Activated CD4-positive, alpha-beta memory T cell treated with anti-CD3 and anti-CD28 coated beads, Interleukin-2, amount 10 ng/mL, durations not matched to agents 7 days and 5 days (primary cell): Measurements from ENCODE around the gene PARS2. TPM values are rescaled to one million over a fixed set of nuclear protein-coding genes. Genes with fewer than 3 reads are reported as not detected.
A peak's percentile ranks its signal among the peaks of the same experiment; 100 is the strongest.

Source experiments
- CTCF ChIA-PET: fragments of 350-600 bp; sonication (Branson Sonifier 250); formaldehyde crosslinking; loops from one replicate; lab custom pipeline; 2021; ENCODE audit warnings: antibody characterized with exemption, inconsistent platforms; lab: Charles Lee
- POLR2A ChIA-PET: fragments of 350-600 bp; sonication (Branson Sonifier 250); formaldehyde crosslinking; loops from one replicate; lab custom pipeline; 2021; ENCODE audit warnings: antibody characterized with exemption; lab: Charles Lee
- DNase-seq: peaks from one replicate; pipeline ENCODE4 v3.0.0-alpha.2; 2020
- H3K27ac Mint-ChIP-seq: one replicate; pipeline ENCODE4 v1.8.0; 2021; ENCODE audit warnings: mild to moderate bottlenecking, mixed read lengths
- H3K27me3 Mint-ChIP-seq: one replicate; pipeline ENCODE4 v1.8.0; 2021; ENCODE audit warnings: mixed read lengths
- H3K36me3 Mint-ChIP-seq: one replicate; pipeline ENCODE4 v1.8.0; 2021; ENCODE audit warnings: low read depth, mixed read lengths
- H3K4me1 Mint-ChIP-seq: one replicate; pipeline ENCODE4 v1.8.0; 2021; ENCODE audit warnings: mixed read lengths
- H3K4me3 Mint-ChIP-seq: one replicate; pipeline ENCODE4 v1.8.0; 2021; ENCODE audit warnings: mild to moderate bottlenecking, mixed read lengths
- H3K9me3 Mint-ChIP-seq: one replicate; pipeline ENCODE4 v1.8.0; 2021; ENCODE audit warnings: mixed read lengths
- total RNA-seq, 2 experiments: library from RNA; stranded (reverse); gene quantifications; one replicate each; pipeline ENCODE4 v1.2.3, GENCODE V29; 2021

PARS2 gene
- total RNA-seq, 2 experiments from 2014 or later, result 3.3 to 4.0 TPM

DNA sequence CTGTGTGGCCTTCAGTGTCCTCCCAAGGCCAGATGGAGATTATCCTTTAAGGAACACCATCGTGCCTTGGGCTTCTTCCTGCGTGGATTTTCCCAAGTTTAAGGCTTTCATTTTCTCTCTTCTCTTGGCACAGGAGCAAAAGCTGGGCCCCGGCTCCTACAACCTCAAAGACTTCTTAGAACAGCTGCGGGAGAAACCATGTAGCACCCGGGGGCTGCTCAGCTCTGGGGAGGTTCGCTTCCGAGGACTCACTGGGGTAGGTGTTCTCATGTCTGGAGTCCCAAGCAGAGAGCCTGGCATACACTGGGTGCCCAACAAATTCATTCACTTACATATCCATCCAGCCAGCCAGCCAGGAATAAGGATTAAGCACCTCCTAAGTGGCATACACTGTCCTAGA is 43.4 kb upstream of the PARS2 start:
- H3K27me3 Mint-ChIP-seq, result peaks cover 3% of the 10 kb centered on the region
- H3K4me1 Mint-ChIP-seq, result peaks cover 87% of the 10 kb centered on the region
- ChIA-PET POLR2A (interaction anchor here (0.6 to 1.7 kb wide), 6 partner anchors 9 to 756 kb away, joined by 3 to 6 read pairs (median 4); no protein-coding TSS in a partner anchor), CTCF (interaction anchor here (0.6 to 2.0 kb wide), 9 partner anchors 7 to 319 kb away, joined by 3 to 13 read pairs (median 6); partner anchors contain the start of gene TTC4)
- DNase-seq, result no peak
- H3K36me3 Mint-ChIP-seq, result no peaks in the 10 kb centered on the region
- peak overlapping the region; percentile 81 for H3K27ac Mint-ChIP-seq
- H3K4me3 Mint-ChIP-seq, result no peak overlapping the region
- no peaks in the 10 kb centered on the region for H3K9me3 Mint-ChIP-seq

DNA sequence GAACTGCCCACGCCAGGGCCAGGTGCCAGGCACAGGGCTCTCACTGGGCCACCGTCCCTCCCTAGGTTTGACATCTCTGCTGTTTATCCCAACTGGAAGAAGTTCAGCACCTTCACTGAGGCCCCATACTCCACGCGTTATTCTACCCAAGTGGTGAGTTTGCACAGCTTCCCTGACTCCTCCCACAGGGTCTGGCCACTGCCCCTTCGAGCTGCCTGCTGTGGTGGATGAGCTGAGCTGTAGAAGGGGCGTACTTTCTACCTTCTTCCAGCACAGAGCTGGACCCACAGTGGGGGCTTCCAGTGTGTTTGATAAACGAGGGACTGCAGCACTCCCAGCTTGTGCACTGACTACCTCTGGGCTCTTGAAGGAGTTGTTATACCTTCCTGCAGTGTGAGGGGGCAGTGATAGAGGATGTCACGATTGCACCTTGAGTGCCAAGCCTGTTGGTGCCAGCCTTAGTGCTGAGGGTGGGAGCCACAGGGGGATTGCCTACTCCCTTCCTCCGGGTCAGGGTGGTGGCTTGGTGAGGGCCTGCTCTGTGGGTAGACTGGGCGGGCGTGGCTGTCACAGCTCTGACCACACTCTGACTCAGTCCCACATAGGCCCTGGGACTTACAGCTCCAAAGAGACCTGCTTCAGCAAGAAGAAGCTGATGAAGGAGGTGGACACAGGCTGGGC is 42.7 kb upstream of the PARS2 start:
- CTCF ChIA-PET, result interaction anchor here (0.6 to 2.0 kb wide), 10 partner anchors 8 to 626 kb away, joined by 3 to 13 read pairs (median 6); partner anchors contain the start of gene TTC4

DNA sequence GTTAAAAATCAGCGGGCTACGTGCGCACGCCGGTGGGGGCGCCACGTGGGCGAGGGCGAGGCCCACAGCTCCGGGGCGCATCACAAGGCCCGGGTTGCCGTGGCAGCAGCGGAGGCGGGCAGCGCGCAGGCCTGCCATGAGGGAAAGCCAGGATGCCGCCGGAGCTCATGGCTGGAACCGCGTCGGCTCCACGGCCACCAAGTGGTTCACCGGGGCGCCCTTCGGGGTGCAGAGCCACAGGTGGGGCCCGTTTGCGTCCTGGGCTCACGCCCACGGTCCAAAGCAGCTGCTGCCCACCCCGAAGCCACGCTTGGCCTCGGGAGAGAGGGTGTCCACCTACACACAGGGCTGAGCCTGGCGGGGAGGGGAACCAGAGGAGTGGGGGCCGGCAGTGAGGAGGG is 41.7 kb upstream of the PARS2 start:
- Mint-ChIP-seq H3K9me3 (no peaks in the 10 kb centered on the region), H3K4me1 (peaks cover 83% of the 10 kb centered on the region), H3K27me3 (peaks cover 3% of the 10 kb centered on the region), H3K27ac (peak overlapping the region; percentile 88), H3K36me3 (no peaks in the 10 kb centered on the region), H3K4me3 (no peak overlapping the region)
- POLR2A ChIA-PET, result no interaction called here
- CTCF ChIA-PET, result interaction anchor here (1.8 kb wide), 1 partner anchor 135 kb away, joined by 5 read pairs; no protein-coding TSS in a partner anchor
- no peak for DNase-seq

More for the DNA sequence above, 42.7 kb upstream of the PARS2 start:
- POLR2A ChIA-PET, result interaction anchor here (0.6 to 1.7 kb wide), 10 partner anchors 8 to 755 kb away, joined by 3 to 6 read pairs (median 3); partner anchors contain the start of gene TTC4
- H3K36me3 Mint-ChIP-seq, result no peaks in the 10 kb centered on the region
- no peak overlapping the region for H3K4me3 Mint-ChIP-seq
- peak; percentile 80 for DNase-seq
- no peaks in the 10 kb centered on the region for H3K9me3 Mint-ChIP-seq
- H3K4me1 Mint-ChIP-seq, result peaks cover 80% of the 10 kb centered on the region
- peak overlapping the region; percentile 81 for H3K27ac Mint-ChIP-seq
- H3K27me3 Mint-ChIP-seq, result peaks cover 3% of the 10 kb centered on the region

DNA sequence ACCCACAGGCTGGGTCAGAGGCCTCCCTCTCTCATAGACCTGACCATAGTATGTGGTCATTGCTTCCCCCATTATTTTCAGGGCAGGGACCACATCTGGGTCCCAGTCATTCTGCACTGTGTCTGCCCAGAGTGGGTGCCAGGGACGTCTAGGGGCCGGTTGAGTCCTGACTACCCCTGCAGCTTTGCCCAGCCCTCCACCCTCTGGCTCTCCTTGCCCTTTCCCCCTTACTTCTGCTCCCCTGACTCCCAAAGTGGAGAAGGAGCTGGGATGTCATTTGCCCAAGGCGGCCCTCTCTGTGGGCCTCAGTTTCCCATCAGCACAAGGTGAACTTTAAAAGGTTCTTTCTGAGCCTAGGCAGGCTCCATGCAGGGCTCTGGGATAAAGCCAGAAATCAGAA is 41.1 kb upstream of the PARS2 start:
- Mint-ChIP-seq H3K4me3 (no peak overlapping the region), H3K36me3 (no peaks in the 10 kb centered on the region), H3K27me3 (peaks cover under 1% of the 10 kb centered on the region), H3K4me1 (peaks cover 78% of the 10 kb centered on the region), H3K9me3 (no peaks in the 10 kb centered on the region), H3K27ac (peak overlapping the region; percentile 88)
- POLR2A ChIA-PET, result interaction anchor here (1.3 to 1.4 kb wide), 2 partner anchors 10 to 754 kb away, joined by 3 to 5 read pairs; no protein-coding TSS in a partner anchor
- no peak for DNase-seq
- CTCF ChIA-PET, result interaction anchor here (1.8 kb wide), 1 partner anchor 134 kb away, joined by 5 read pairs; no protein-coding TSS in a partner anchor

DNA sequence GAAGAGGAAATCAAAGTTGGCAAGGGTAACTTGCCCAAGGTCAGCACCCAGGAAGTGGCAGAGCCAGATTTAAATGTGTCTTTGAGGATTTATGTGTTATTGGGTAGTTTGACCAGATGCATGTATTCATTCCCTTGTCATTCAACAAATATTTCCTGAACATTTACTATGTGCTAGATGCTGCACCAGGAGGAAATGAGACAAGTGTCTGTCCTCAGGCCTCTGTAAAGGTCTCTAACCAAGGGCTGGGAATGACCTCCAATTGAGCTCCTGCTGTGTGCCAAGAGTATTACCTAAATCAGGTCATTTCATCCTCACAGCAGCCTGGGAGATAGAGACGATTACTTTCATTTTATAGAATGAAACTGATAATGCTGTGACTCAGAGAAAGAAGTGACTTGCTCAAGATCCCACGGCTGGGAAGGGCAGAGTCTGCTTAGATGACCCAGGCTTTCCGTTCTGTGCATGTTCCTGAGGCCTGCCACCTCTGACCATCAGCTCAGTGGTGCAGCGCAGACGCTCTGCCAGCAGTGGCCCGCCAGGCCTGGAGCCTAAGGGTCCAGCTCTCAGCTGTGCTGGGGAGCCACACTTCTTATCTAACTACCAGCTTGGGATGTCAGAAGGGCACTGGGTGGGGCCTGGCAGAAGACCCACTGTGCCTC is 40.3 kb upstream of the PARS2 start:
- CTCF ChIA-PET, result interaction anchor here (0.6 to 1.8 kb wide), 2 partner anchors 40 to 133 kb away, joined by 3 to 5 read pairs; partner anchors contain the start of gene PARS2
- POLR2A ChIA-PET, result interaction anchor here (1.3 to 1.8 kb wide), 4 partner anchors 9 to 753 kb away, joined by 3 to 7 read pairs (median 6); partner anchors contain the start of gene TTC4
- Mint-ChIP-seq H3K27ac (peak overlapping the region; percentile 88), H3K9me3 (no peaks in the 10 kb centered on the region), H3K4me1 (peaks cover 76% of the 10 kb centered on the region), H3K27me3 (no peaks in the 10 kb centered on the region), H3K4me3 (peak overlapping the region; percentile 24), H3K36me3 (peaks cover 3% of the 10 kb centered on the region)
- DNase-seq, result peak; percentile 51

DNA sequence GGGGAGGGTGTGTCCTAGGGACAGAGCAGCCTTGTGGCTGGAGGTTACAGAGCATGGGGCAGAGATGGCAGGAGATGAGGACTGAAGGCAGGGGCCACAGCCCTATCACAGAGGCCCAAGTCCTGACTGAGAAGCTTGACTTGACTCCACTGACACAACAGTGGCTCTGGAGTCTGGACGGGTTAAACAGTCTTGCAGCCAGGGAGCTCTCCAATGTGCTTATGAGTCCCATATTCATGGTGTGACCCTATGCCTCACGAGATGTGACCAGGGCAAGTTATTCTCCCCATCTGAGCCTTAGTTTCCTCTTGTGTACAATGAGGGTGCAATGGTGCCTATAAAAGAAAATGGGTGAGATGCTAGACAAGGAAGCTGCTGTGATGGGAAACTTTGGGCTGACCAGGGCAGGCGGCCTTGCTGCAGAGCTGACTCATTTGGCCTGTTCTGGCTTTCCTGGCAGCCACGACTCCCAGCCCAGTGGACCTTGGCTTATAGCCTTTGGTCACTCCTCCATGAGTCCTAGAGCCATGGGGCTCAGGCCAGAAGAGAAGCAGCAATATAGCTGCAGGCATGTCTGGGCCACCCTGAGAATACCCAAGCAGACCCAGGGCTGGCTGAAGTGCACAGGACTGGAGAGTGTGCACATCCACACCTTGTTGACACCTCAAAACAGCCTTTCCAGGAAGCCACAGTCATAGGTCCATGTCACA is 39.6 kb upstream of the PARS2 start:
- peak overlapping the region; percentile 88 for H3K27ac Mint-ChIP-seq
- peak overlapping the region; percentile 24 for H3K4me3 Mint-ChIP-seq
- ChIA-PET POLR2A (interaction anchor here (1.4 to 1.8 kb wide), 3 partner anchors 9 to 752 kb away, joined by 5 to 7 read pairs (median 6); partner anchors contain the start of gene TTC4), CTCF (interaction anchor here (0.6 to 1.8 kb wide), 3 partner anchors 36 to 133 kb away, joined by 3 to 5 read pairs (median 3); partner anchors contain the start of gene PARS2)
- H3K36me3 Mint-ChIP-seq, result peaks cover 3% of the 10 kb centered on the region
- H3K27me3 Mint-ChIP-seq, result no peaks in the 10 kb centered on the region
- H3K4me1 Mint-ChIP-seq, result peaks cover 78% of the 10 kb centered on the region
- DNase-seq, result peak; percentile 39
- no peaks in the 10 kb centered on the region for H3K9me3 Mint-ChIP-seq

DNA sequence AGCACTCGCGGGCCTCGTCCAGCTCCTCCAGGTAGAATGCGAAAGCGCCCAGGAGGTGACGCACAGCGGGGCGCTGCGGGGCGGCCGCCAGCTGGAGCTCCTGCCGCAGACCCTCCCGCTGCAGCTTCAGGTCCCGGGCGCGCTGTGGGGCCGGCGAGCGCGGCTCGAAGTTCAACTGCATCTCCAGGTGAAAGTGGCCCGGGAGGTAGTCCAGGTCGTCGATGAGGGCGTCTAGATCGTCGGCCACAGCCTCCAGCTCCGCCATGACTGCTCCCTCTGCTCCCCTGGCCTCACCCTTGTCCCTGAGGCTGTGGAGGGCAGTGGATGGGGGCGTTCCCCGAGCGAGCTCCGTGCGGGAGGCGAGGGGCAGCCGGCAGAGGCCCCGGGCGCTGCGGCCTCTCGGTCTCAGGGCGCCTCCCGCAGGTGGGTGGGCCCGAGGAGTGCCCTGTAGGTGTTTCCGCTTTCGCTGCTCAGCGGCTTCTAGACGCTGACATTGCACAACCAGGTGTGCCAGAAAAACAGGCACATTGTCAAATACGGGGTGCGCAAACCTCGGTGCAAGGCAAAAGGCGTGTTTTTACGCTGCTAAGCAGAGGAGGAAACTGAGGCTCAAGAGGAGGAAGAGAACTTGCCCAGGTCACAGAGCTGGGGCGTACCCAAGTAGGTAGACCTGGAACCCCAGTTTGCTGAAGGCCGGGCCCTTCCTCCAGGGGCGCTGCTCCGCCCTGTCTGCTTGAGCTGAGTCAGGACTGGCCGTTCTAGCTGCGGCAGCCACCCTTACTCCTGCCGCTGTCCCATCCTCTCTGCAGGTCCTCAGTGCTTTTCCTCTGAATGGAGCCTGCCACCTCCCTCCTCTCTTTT is 36.8 kb upstream of the PARS2 start, which contains the start of gene TTC22:
TSS of gene TTC22 (minus strand) at position 425 of the 861 bp plus-strand sequence. CDS start at position 265, 160 bp downstream.
- H3K27ac Mint-ChIP-seq, result peak within 1 kb of the TSS; percentile 95
- H3K36me3 Mint-ChIP-seq, result peaks cover 25% of the 10 kb centered on the region
- CTCF ChIA-PET, result interaction anchor here (0.6 to 4.1 kb wide), 18 partner anchors 9 to 302 kb away, joined by 3 to 49 read pairs (median 5); partner anchors contain the start of gene TTC4
- POLR2A ChIA-PET, result interaction anchor here (0.6 to 2.7 kb wide), 19 partner anchors 8 to 856 kb away, joined by 3 to 13 read pairs (median 3); partner anchors contain the start of genes CYB5RL, IFT25, LRRC42 and MRPL37
- no peaks in the 10 kb centered on the region for H3K27me3 Mint-ChIP-seq
- H3K9me3 Mint-ChIP-seq, result no peaks in the 10 kb centered on the region
- H3K4me1 Mint-ChIP-seq, result peaks cover 76% of the 10 kb centered on the region
- H3K4me3 Mint-ChIP-seq, result peak within 1 kb of the TSS; percentile 88
- peak; percentile 83 for DNase-seq

DNA sequence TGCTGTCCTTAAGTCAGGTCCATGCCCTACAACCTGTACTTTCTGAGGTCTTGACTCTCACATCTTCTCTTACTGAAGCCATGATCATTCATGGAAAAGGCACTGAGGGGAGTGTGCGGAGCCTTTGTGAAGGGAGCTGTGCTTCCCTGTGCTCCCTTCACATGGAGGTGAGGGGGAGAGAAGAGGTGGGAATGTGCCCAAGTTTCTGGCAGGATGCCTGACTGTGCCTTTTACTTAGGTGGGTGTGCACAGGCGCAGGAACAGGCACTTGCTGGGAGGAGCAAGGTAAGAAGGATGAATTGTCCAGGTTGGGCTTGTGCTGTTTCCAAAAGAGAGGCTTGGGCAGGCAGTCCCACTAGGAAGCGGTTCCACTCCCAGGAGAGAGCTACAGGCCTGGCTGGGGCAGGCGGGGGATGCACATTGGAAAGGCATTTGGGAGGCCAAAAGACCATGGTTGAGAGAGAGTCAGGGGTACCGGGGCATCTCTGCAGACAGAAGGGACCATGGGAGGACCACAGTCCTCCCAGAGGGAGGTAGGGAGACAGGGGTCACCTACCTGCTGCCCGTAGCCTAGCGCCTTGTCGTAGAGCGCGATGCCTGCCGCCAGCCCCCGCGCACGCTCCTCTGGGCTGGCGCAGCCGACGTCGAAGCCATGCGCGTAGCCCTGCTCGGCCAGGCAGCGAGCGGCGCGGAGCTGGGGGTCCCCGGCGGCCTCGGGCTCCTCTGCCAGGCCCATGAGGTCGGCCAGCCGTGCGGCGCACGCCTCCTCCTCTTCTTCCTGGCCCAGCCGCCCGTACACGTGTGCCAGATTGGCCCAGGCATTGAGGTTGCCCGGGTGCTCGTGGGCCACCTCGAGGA is 35.9 kb upstream of the PARS2 start:
- Mint-ChIP-seq H3K27me3 (no peaks in the 10 kb centered on the region), H3K27ac (peak overlapping the region; percentile 95), H3K4me3 (peak overlapping the region; percentile 88), H3K9me3 (no peaks in the 10 kb centered on the region), H3K4me1 (peaks cover 80% of the 10 kb centered on the region), H3K36me3 (peaks cover 31% of the 10 kb centered on the region)
- POLR2A ChIA-PET, result interaction anchor here (0.6 to 2.7 kb wide), 17 partner anchors 7 to 600 kb away, joined by 3 to 13 read pairs (median 4); partner anchors contain the start of genes CYB5RL, MRPL37 and TTC4
- no peak for DNase-seq
- CTCF ChIA-PET, result interaction anchor here (0.6 to 4.1 kb wide), 16 partner anchors 8 to 301 kb away, joined by 3 to 49 read pairs (median 5); partner anchors contain the start of gene TTC4

DNA sequence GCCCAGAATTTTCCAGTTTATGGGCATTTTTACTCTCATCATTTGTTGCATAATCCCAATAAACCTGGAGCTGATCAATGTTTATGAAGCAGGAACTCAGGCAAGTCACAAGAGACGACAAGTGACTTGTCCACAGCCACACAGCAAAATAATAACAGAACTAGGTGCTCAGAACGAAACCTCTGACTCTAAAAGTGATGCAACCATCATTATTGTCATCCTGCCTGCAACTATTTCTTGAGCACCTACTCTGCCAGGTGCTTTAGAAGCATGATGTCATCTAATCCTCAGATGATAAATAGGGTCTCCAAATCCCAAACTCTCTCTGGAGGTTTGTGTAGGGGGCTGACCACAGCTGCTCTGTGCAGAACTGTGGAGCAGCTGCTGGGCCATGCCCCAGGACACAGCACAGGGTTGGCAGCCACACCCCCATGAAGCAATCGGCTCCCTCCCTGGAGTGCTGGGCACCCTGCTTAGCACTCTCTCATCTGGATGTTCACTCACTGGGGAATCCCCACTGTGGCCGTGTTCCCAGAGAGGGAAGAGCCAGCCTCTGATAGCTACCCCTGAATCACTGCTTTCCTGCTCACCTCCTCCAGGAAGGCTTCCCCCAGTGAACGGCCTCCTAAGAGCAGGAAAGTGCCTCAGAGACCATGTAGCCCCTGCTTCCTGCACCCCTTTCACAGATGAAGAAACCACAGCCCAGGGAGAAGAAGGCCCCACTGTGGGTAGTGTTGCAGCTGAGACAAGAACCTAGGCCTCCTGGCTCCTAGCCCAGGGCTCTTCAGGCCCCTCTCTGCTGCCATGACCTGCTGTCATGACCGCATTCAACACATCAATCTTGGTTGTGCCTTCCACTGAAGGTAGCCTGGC is 34.7 kb upstream of the PARS2 start:
- H3K27ac Mint-ChIP-seq, result peak overlapping the region; percentile 95
- H3K27me3 Mint-ChIP-seq, result no peaks in the 10 kb centered on the region
- ChIA-PET POLR2A (interaction anchor here (0.7 to 2.1 kb wide), 8 partner anchors 9 to 197 kb away, joined by 3 to 10 read pairs (median 4); partner anchors contain the start of gene TTC4), CTCF (interaction anchor here (1.0 to 4.1 kb wide), 4 partner anchors 13 to 127 kb away, joined by 3 to 49 read pairs (median 4); no protein-coding TSS in a partner anchor)
- no peaks in the 10 kb centered on the region for H3K9me3 Mint-ChIP-seq
- H3K36me3 Mint-ChIP-seq, result peaks cover 42% of the 10 kb centered on the region
- H3K4me1 Mint-ChIP-seq, result peaks cover 80% of the 10 kb centered on the region
- H3K4me3 Mint-ChIP-seq, result peak overlapping the region; percentile 88
- DNase-seq, result peak; percentile 51
